ENCODE measurements around the gene SHANK1.

Gene SHANK1

GRCh38 chr19:50668416-50668815 lies 51.2 kb downstream of the SHANK1 start:
- Histone ChIP-seq H2AFZ (ENCODE audit: low read length) (no peak overlapping the region), H3K79me2 (ENCODE audit: insufficient read depth, low read length) (no peaks in the 10 kb centered on the region), H3K9ac (ENCODE audit: low read depth, low read length, poor library complexity, severe bottlenecking) (no peak overlapping the region), H3K4me3 (ENCODE audit: low read length, poor library complexity, severe bottlenecking) (no peak overlapping the region), H3K4me1 (ENCODE audit: insufficient read depth, low read length, poor library complexity, severe bottlenecking) (no peaks in the 10 kb centered on the region), H3K27me3 (ENCODE audit: insufficient read depth, low read length, poor library complexity, severe bottlenecking) (no peaks in the 10 kb centered on the region), H3K9me2 (replicated peaks; ENCODE audit: low read depth, low read length) (no peaks in the 10 kb centered on the region), H3F3A (ENCODE audit: low read depth) (no peaks in the 10 kb centered on the region), H3K9me3 (ENCODE audit: insufficient read depth, low read depth, low read length) (no peaks in the 10 kb centered on the region), H3K36me3 (ENCODE audit: insufficient read depth, low read length) (no peaks in the 10 kb centered on the region), H4K20me1 (ENCODE audit: insufficient read depth, low read length, poor library complexity, severe bottlenecking) (no peaks in the 10 kb centered on the region), H3K4me2 (ENCODE audit: low read depth, low read length, poor library complexity, severe bottlenecking) (no peak overlapping the region)
- TF ChIP-seq CTCF (conservative IDR thresholded peaks at IDR 0.05; ENCODE audit: low read length) = no peak

- no peaks in the 10 kb centered on the region for H3K27me3 ChIP-seq (ENCODE audit: insufficient read depth, low read length, poor library complexity, severe bottlenecking)
- TF ChIP-seq CTCF (conservative IDR thresholded peaks at IDR 0.05; ENCODE audit: low read length) (no peak), EZH2phosphoT487 (IDR thresholded peaks at IDR 0.05; ENCODE audit: borderline replicate concordance) (no peak)
- H3K4me1 ChIP-seq (ENCODE audit: insufficient read depth, low read length, poor library complexity, severe bottlenecking) = no peaks in the 10 kb centered on the region
- no peaks in the 10 kb centered on the region for H3K36me3 ChIP-seq (ENCODE audit: insufficient read depth, low read length)
- H3K4me3 ChIP-seq (ENCODE audit: low read length, poor library complexity, severe bottlenecking) = no peak overlapping the region
- no peaks in the 10 kb centered on the region for H4K20me1 ChIP-seq (ENCODE audit: insufficient read depth, low read length, poor library complexity, severe bottlenecking)
- no peaks in the 10 kb centered on the region for H3K9me2 ChIP-seq (replicated peaks; ENCODE audit: low read depth, low read length)
- no peak overlapping the region for H3K4me2 ChIP-seq (ENCODE audit: low read depth, low read length, poor library complexity, severe bottlenecking)
- no peaks in the 10 kb centered on the region for H3F3A ChIP-seq (ENCODE audit: low read depth)
- no peaks in the 10 kb centered on the region for H3K9me3 ChIP-seq (ENCODE audit: insufficient read depth, low read depth, low read length)
- no peak overlapping the region for H3K9ac ChIP-seq (ENCODE audit: low read depth, low read length, poor library complexity, severe bottlenecking)
- H3K79me2 ChIP-seq (ENCODE audit: insufficient read depth, low read length) = no peaks in the 10 kb centered on the region
- no peak overlapping the region for H2AFZ ChIP-seq (ENCODE audit: low read length)
Measured at GRCh38 chr19:50667759-50668231, 51.8 kb downstream of the SHANK1 start.

GRCh38 chr19:50667177-50667758 lies 52.3 kb downstream of the SHANK1 start:
- Histone ChIP-seq H3F3A (ENCODE audit: low read depth) (no peaks in the 10 kb centered on the region), H3K4me3 (ENCODE audit: low read length, poor library complexity, severe bottlenecking) (no peak overlapping the region), H4K20me1 (ENCODE audit: insufficient read depth, low read length, poor library complexity, severe bottlenecking) (no peaks in the 10 kb centered on the region), H2AFZ (ENCODE audit: low read length) (no peak overlapping the region), H3K4me2 (ENCODE audit: low read depth, low read length, poor library complexity, severe bottlenecking) (no peak overlapping the region), H3K9ac (ENCODE audit: low read depth, low read length, poor library complexity, severe bottlenecking) (no peak overlapping the region), H3K36me3 (ENCODE audit: insufficient read depth, low read length) (no peaks in the 10 kb centered on the region), H3K9me2 (replicated peaks; ENCODE audit: low read depth, low read length) (no peaks in the 10 kb centered on the region), H3K79me2 (ENCODE audit: insufficient read depth, low read length) (no peaks in the 10 kb centered on the region), H3K4me1 (ENCODE audit: insufficient read depth, low read length, poor library complexity, severe bottlenecking) (no peaks in the 10 kb centered on the region), H3K27me3 (ENCODE audit: insufficient read depth, low read length, poor library complexity, severe bottlenecking) (no peaks in the 10 kb centered on the region), H3K9me3 (ENCODE audit: insufficient read depth, low read depth, low read length) (no peaks in the 10 kb centered on the region)
- TF ChIP-seq CTCF (conservative IDR thresholded peaks at IDR 0.05; ENCODE audit: low read length) (no peak), EZH2phosphoT487 (IDR thresholded peaks at IDR 0.05; ENCODE audit: borderline replicate concordance) (no peak)
